HepG2 (cell line): Measurements from ENCODE around the gene PAQR5. TPM values are rescaled to one million over a fixed set of nuclear protein-coding genes. Genes with fewer than 3 reads are reported as not detected.

ENCODE experiments used
- ARNT ChIP-seq: fragments of 450-650 bp; IDR thresholded peaks from 2 replicates; pipeline ENCODE4 v1.6.1; 2017
- BRF2 ChIP-seq: sonication (generic); formaldehyde crosslinking; IDR thresholded peaks from 2 replicates; pipeline ENCODE4 v1.8.1; 2022; ENCODE audit warnings: mild to moderate bottlenecking, missing genetic modification reagents
- GPBP1L1 ChIP-seq: sonication (generic); formaldehyde crosslinking; IDR thresholded peaks from 2 replicates; pipeline ENCODE4 v1.5.0; 2020; ENCODE audit warnings: mild to moderate bottlenecking, missing genetic modification reagents
- HES4 ChIP-seq: sonication (generic); formaldehyde crosslinking; IDR thresholded peaks from 2 replicates; pipeline ENCODE4 v1.9.0; 2021; ENCODE audit warnings: mild to moderate bottlenecking, missing genetic modification reagents, borderline replicate concordance
- HMGXB4 ChIP-seq, 2 experiments: sonication (generic) in 1 of 2; formaldehyde crosslinking in 1 of 2; IDR thresholded peaks; 2 replicates each; pipeline versions ENCODE4 v1.4.0 to v1.6.1; 2018 to 2020; ENCODE audit warnings: missing genetic modification reagents in 2 of 2, borderline replicate concordance in 1 of 2, low read depth in 1 of 2, mild to moderate bottlenecking in 1 of 2, missing biosample characterization in 1 of 2
- HNRNPL ChIP-seq: fragments of 200-400 bp; formaldehyde crosslinking; IDR thresholded peaks from 2 replicates; pipeline ENCODE4 v1.6.1; 2017; ENCODE audit warnings: mild to moderate bottlenecking, low read depth, low read length
- IKZF1 ChIP-seq: fragments of 450-650 bp; IDR thresholded peaks from 2 replicates; pipeline ENCODE4 v1.7.1; 2016
- KAT7 ChIP-seq: IDR thresholded peaks from 2 replicates; pipeline ENCODE4 v1.6.1; 2018; ENCODE audit warnings: borderline replicate concordance, missing compliant biosample characterization
- RBFOX2 ChIP-seq: fragments of 200-400 bp; formaldehyde crosslinking; IDR thresholded peaks from 2 replicates; pipeline ENCODE4 v1.6.1; 2017; ENCODE audit warnings: low read depth, mild to moderate bottlenecking, low read length
- THAP8 ChIP-seq: sonication (generic); formaldehyde crosslinking; IDR thresholded peaks from 2 replicates; pipeline ENCODE4 v1.5.1; 2020; ENCODE audit warnings: missing genetic modification reagents, mild to moderate bottlenecking, borderline replicate concordance
- ZNF17 ChIP-seq: sonication (generic); formaldehyde crosslinking; IDR thresholded peaks from 2 replicates; pipeline ENCODE4 v1.5.0; 2020; ENCODE audit warnings: mild to moderate bottlenecking, missing genetic modification reagents
- ZNF180 ChIP-seq: sonication (generic); formaldehyde crosslinking; IDR thresholded peaks from 2 replicates; pipeline ENCODE4 v1.4.0; 2020; ENCODE audit warnings: low read depth, missing genetic modification reagents, borderline replicate concordance
- ZNF292 ChIP-seq: sonication (generic); formaldehyde crosslinking; IDR thresholded peaks from 2 replicates; pipeline ENCODE4 v1.8.1; 2022; ENCODE audit warnings: mild to moderate bottlenecking, low read depth, missing genetic modification reagents, borderline replicate concordance
- ZNF431 ChIP-seq: sonication (generic); formaldehyde crosslinking; IDR thresholded peaks from 2 replicates; pipeline ENCODE4 v1.9.0; 2022; ENCODE audit warnings: missing genetic modification reagents, low read depth, mild to moderate bottlenecking, borderline replicate concordance
- ZNF546 ChIP-seq: sonication (generic); formaldehyde crosslinking; conservative IDR thresholded peaks from 2 replicates; pipeline ENCODE4 v1.8.1; 2023; ENCODE audit warnings: mild to moderate bottlenecking, missing genetic modification reagents
- ZNF577 ChIP-seq: sonication (generic); formaldehyde crosslinking; IDR thresholded peaks from 2 replicates; pipeline ENCODE4 v1.4.0; 2020; ENCODE audit warnings: mild to moderate bottlenecking, low read depth, missing genetic modification reagents, borderline replicate concordance
- ZNF652 ChIP-seq: IDR thresholded peaks from 2 replicates; pipeline ENCODE4 v1.6.1; 2016; ENCODE audit warnings: low read depth, borderline replicate concordance
- ZNF816 ChIP-seq: sonication (generic); formaldehyde crosslinking; IDR thresholded peaks from 2 replicates; pipeline ENCODE4 v1.8.0; 2022; ENCODE audit warnings: missing genetic modification reagents, mild to moderate bottlenecking, borderline replicate concordance
- polyA plus RNA-seq, 8 experiments: library from polyadenylated mRNA; depleted of rRNA in 3 of 8; stranded (reverse) in 7 of 8; unstranded in 1 of 8; fragments of >200 nt; fragmentation: Illumina TruSeq in 4 of 8; extraction: Trizol in 4 of 8; gene quantifications; 2 replicates each; pipeline versions ENCODE4 v1.2.1 to v1.2.3, GENCODE V29; 2011 to 2016; ENCODE audit warnings: low read depth in 4 of 8, missing spikeins in 1 of 8, mixed read lengths in 1 of 8; ENCODE audit not compliant: insufficient read depth in 1 of 8
- total RNA-seq, 5 experiments: library from RNA; depleted of rRNA; stranded (reverse); fragments of >200 nt; fragmentation: Illumina TruSeq; extraction: Trizol; gene quantifications; 2 replicates each; pipeline ENCODE4 v1.2.3, GENCODE V29; 2016; ENCODE audit warnings: low read depth in 1 of 5

Gene PAQR5
- total and polyA plus RNA-seq, 2 of the 13 experiments (the other 11 are each of a cell fraction or from before 2014, with no cell fraction given), result 0.53 to 1.3 TPM

- TF ChIP-seq ZNF816 (no peak), KAT7 (no peak), GPBP1L1 (CRISPR knock-in tag) (no peak), ZNF17 (no peak), ZNF180 (CRISPR knock-in tag) (no peak), HMGXB4 (CRISPR knock-in tag; IDR thresholded peaks at IDR 0.05; ENCODE audit: borderline replicate concordance in 1 of 2, low read depth in 1 of 2) (0 out of 4 replicates have a peak, but pooled peaks of 1 of the 2 experiments have one; percentile 58), ZNF652 (no peak), ZNF577 (no peak; the same call in 1 of the 2 replicates), RBFOX2 (no peak), ARNT (no peak), ZNF292 (no peak), HNRNPL (no peak), THAP8 (CRISPR knock-in tag) (no peak), ZNF431 (CRISPR knock-in tag) (no peak), HES4 (no peak), BRF2 (CRISPR knock-in tag) (no peak), ZNF546 (no peak), IKZF1 (no peak)
Observed at GRCh38 chr15:69451951-69452691, 153.4 kb downstream of the PAQR5 start (continued).
